PC-3 (cell line): ENCODE results near the gene CHST8. TPM values are rescaled to one million over a fixed set of nuclear protein-coding genes. Genes with fewer than 3 reads are reported as not detected.

Experiments used
- ATAC-seq: fragments of 200-7000 bp; cut with Tn5 transposase; 2 replicates; pipeline ENCODE4 v1.9.1; 2020; ENCODE audit warnings: mild to moderate bottlenecking, moderate library complexity
- BruUV-seq: library from RNA; stranded (reverse); fragments of 400-500 nt; replicated peaks from 2 replicates; lab custom pipeline; 2021; lab: Mats Ljungman, UMichigan
- CTCF ChIA-PET: fragments of 300-600 bp; sonication (Branson Sonifier 250); formaldehyde crosslinking; loops from one replicate; lab custom pipeline; 2022; ENCODE audit warnings: antibody characterized with exemption; lab: Charles Lee
- POLR2A ChIA-PET: fragments of 300-600 bp; sonication (Branson Sonifier 250); formaldehyde crosslinking; loops from one replicate; lab custom pipeline; 2022; ENCODE audit warnings: antibody characterized with exemption; ENCODE audit not compliant: unreplicated experiment; lab: Charles Lee
- DNase-seq: peaks from one replicate; pipeline ENCODE4 v3.0.0-alpha.2; 2015
- H2AFZ ChIP-seq: fragments of 300-600 bp; sonication (generic); 2 replicates; pipeline ENCODE4 v1.6.0; 2016; ENCODE audit warnings: antibody characterized with exemption, low read length
- H3F3A ChIP-seq: fragments of 300-600 bp; sonication (generic); one replicate; pipeline ENCODE4 v1.6.0; 2017; ENCODE audit warnings: antibody characterized with exemption, low read length, control low read depth, mild to moderate bottlenecking; ENCODE audit not compliant: unreplicated experiment
- H3K27ac ChIP-seq: fragments of 300-600 bp; sonication (generic); 2 replicates; pipeline ENCODE4 v1.5.1; 2016; ENCODE audit warnings: mild to moderate bottlenecking, low read length
- H3K27me3 ChIP-seq: fragments of 300-600 bp; sonication (generic); 2 replicates; pipeline ENCODE4 v1.6.1; 2016; ENCODE audit warnings: low read length, mixed read lengths
- H3K36me3 ChIP-seq: fragments of 300-600 bp; sonication (generic); 2 replicates; pipeline ENCODE4 v1.6.1; 2016; ENCODE audit warnings: low read depth, mixed run types, low read length, mixed read lengths
- H3K4me1 ChIP-seq: fragments of 300-600 bp; sonication (generic); 2 replicates; pipeline ENCODE4 v1.5.1; 2016; ENCODE audit warnings: low read length; ENCODE audit not compliant: insufficient read depth
- H3K4me2 ChIP-seq: fragments of 300-600 bp; sonication (generic); 2 replicates; pipeline ENCODE4 v1.6.0; 2016; ENCODE audit warnings: low read length
- H3K4me3 ChIP-seq: fragments of 300-600 bp; sonication (generic); 2 replicates; pipeline ENCODE4 v1.5.1; 2016; ENCODE audit warnings: mild to moderate bottlenecking, low read length, mixed read lengths
- H3K79me2 ChIP-seq: fragments of 300-600 bp; sonication (generic); 2 replicates; pipeline ENCODE4 v1.6.1; 2017; ENCODE audit warnings: low read length, mixed read lengths
- H3K9ac ChIP-seq: fragments of 300-600 bp; sonication (generic); 2 replicates; pipeline ENCODE4 v1.6.0; 2016; ENCODE audit warnings: mild to moderate bottlenecking, low read length
- H3K9me2 ChIP-seq: fragments of 300-600 bp; sonication (generic); replicated peaks from 2 replicates; pipeline ENCODE4 v1.6.1; 2016; ENCODE audit warnings: mixed run types, low read length, mixed read lengths
- H3K9me3 ChIP-seq: fragments of 300-600 bp; sonication (generic); 2 replicates; pipeline ENCODE4 v1.6.1; 2016; ENCODE audit warnings: low read length, mixed read lengths
- H4K20me1 ChIP-seq: fragments of 300-600 bp; sonication (generic); 2 replicates; pipeline ENCODE4 v1.6.1; 2016; ENCODE audit warnings: low read length, mixed read lengths
- EZH2 ChIP-seq: fragments of 300-600 bp; sonication (generic); IDR thresholded peaks from one replicate; pipeline ENCODE4 v1.6.1; 2017; ENCODE audit warnings: antibody characterized with exemption, mild to moderate bottlenecking, low read length; ENCODE audit not compliant: unreplicated experiment
- EZH2phosphoT487 ChIP-seq: fragments of 300-600 bp; sonication (generic); IDR thresholded peaks from 2 replicates; pipeline ENCODE4 v1.6.1; 2018; ENCODE audit warnings: mild to moderate bottlenecking, antibody characterized with exemption, low read length, borderline replicate concordance
- intact Hi-C: fragments of 100-400 bp; cut with micrococcal nuclease; formaldehyde crosslinking; loops from 2 replicates; pipeline ENCODE4 v1.9.0; 2023
- total RNA-seq: library from RNA; depleted of rRNA; stranded (reverse); fragments of >200 nt; gene quantifications from 2 replicates; pipeline ENCODE4 v1.2.3, GENCODE V29; 2014
- TF ChIP-seq, protein P1 (sequence below): fragments of 300-600 bp; sonication (generic); conservative IDR thresholded peaks from 2 replicates; pipeline ENCODE4 v1.5.1; 2017; ENCODE audit warnings: antibody characterized with exemption, low read depth, mild to moderate bottlenecking, low read length

The CHST8 gene
- total RNA-seq, 1 experiment from 2014 or later = 0.36 TPM

DNA sequence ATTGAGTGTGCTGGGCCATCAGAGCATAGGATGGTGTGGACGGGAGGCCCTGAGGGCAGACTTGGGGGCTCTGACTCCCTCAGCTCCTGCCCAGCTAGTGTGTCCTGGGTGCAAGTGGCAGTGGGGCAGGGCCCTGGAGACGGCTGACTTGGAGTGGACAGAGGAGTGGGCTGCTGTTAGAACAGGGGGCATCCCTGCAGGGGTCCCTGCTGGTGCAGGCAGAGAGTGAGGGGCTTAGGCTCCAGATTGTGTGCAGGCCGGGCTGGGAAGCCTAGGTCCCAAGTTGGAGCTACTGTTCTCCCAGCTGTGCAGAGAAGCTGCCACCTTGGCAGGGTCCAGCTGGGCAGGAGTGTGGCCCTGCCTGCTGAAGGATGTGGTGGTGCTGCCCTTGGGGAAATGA, 183.6 kb downstream of the CHST8 start:
- CTCF ChIA-PET = no interaction called here
- Histone ChIP-seq H3K79me2 (peaks cover 4% of the 10 kb centered on the region; the same call in 1 of the 2 replicates), H3K27me3 (no peaks in the 10 kb centered on the region), H3K9ac (no peak overlapping the region), H3K9me2 (no peaks in the 10 kb centered on the region), H3K4me1 (peaks cover 6% of the 10 kb centered on the region; the same call in 1 of the 2 replicates), H3F3A (no peaks in the 10 kb centered on the region), H3K4me2 (no peak overlapping the region), H3K4me3 (no peak overlapping the region), H3K27ac (no peak overlapping the region), H2AFZ (no peak overlapping the region), H3K36me3 (no peaks in the 10 kb centered on the region; the same call in 1 of the 2 replicates), H4K20me1 (no peaks in the 10 kb centered on the region), H3K9me3 (no peaks in the 10 kb centered on the region)
- no TSS peak for BruUV-seq
- no peak for ATAC-seq
- TF ChIP-seq EZH2 (no peak), EZH2phosphoT487 (no peak)
- TF ChIP-seq, protein P1, sequence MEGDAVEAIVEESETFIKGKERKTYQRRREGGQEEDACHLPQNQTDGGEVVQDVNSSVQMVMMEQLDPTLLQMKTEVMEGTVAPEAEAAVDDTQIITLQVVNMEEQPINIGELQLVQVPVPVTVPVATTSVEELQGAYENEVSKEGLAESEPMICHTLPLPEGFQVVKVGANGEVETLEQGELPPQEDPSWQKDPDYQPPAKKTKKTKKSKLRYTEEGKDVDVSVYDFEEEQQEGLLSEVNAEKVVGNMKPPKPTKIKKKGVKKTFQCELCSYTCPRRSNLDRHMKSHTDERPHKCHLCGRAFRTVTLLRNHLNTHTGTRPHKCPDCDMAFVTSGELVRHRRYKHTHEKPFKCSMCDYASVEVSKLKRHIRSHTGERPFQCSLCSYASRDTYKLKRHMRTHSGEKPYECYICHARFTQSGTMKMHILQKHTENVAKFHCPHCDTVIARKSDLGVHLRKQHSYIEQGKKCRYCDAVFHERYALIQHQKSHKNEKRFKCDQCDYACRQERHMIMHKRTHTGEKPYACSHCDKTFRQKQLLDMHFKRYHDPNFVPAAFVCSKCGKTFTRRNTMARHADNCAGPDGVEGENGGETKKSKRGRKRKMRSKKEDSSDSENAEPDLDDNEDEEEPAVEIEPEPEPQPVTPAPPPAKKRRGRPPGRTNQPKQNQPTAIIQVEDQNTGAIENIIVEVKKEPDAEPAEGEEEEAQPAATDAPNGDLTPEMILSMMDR = no peak
- POLR2A ChIA-PET = no interaction called here
- intact Hi-C loops = no loop called here
- no peak for DNase-seq

- CTCF ChIA-PET = no interaction called here
- TF ChIP-seq EZH2 = no peak
- TF ChIP-seq EZH2phosphoT487 = no peak
- TF ChIP-seq, protein P1 = no peak
- no TSS peak for BruUV-seq
Measured at GRCh38 chr19:33805840-33806433, 184.2 kb downstream of the CHST8 start.

DNA sequence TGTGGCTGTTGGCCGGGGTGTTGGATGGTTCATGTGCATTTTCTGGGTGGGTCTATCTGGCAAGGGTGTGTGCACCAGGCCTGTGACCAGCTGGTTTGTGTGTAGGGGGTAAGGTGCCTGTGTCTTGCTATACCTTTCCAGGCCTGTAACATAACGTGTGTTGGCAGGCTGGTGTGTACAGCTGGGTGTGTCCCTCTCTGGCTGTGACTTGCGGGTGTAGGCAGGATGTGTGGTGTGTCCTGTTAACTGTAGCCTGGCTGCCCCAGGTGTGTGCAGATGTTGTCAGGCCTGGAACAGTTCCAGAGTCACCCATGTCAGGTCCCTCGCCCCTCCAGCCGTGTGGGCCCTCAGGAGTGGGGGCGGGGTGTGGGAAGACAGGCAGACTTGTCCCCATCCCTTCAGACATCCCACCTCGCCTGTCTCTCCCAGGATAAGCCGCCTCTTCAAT, 184.7 kb downstream of the CHST8 start:
- no TSS peak for BruUV-seq
- peaks cover 4% of the 10 kb centered on the region; the same call in 1 of the 2 replicates for H3K79me2 ChIP-seq
- no peaks in the 10 kb centered on the region for H3K9me3 ChIP-seq
- TF ChIP-seq, protein P1 = no peak
- TF ChIP-seq EZH2 (no peak), EZH2phosphoT487 (no peak)
- intact Hi-C loops = no loop called here
- no peaks in the 10 kb centered on the region for H3K27me3 ChIP-seq
- H3K9me2 ChIP-seq = no peaks in the 10 kb centered on the region
- H3K36me3 ChIP-seq = no peaks in the 10 kb centered on the region; the same call in 1 of the 2 replicates
- no peaks in the 10 kb centered on the region for H4K20me1 ChIP-seq
- no peak overlapping the region for H3K9ac ChIP-seq
- no peak overlapping the region for H2AFZ ChIP-seq
- H3F3A ChIP-seq = no peaks in the 10 kb centered on the region
- DNase-seq = no peak
- no peak overlapping the region for H3K4me3 ChIP-seq
- POLR2A ChIA-PET = no interaction called here
- no peak overlapping the region for H3K27ac ChIP-seq
- peaks cover 6% of the 10 kb centered on the region; the same call in 1 of the 2 replicates for H3K4me1 ChIP-seq
- H3K4me2 ChIP-seq = no peak overlapping the region
- CTCF ChIA-PET = no interaction called here
- no peak; the same call in 1 of the 2 replicates for ATAC-seq

More at GRCh38 chr19:33805840-33806433, 184.2 kb downstream of the CHST8 start:
- H3K4me1 ChIP-seq = peaks cover 6% of the 10 kb centered on the region; the same call in 1 of the 2 replicates
- H3K36me3 ChIP-seq = no peaks in the 10 kb centered on the region; the same call in 1 of the 2 replicates
- H3K79me2 ChIP-seq = peaks cover 4% of the 10 kb centered on the region; the same call in 1 of the 2 replicates
- H3F3A ChIP-seq = no peaks in the 10 kb centered on the region
- ATAC-seq (no peak), DNase-seq (no peak)
- no peaks in the 10 kb centered on the region for H3K9me3 ChIP-seq
- POLR2A ChIA-PET = no interaction called here
- no peaks in the 10 kb centered on the region for H3K27me3 ChIP-seq
- no peaks in the 10 kb centered on the region for H4K20me1 ChIP-seq
- H3K4me2 ChIP-seq = no peak overlapping the region
- H2AFZ ChIP-seq = no peak overlapping the region
- no peak overlapping the region for H3K27ac ChIP-seq
- intact Hi-C loops = no loop called here
- H3K9me2 ChIP-seq = no peaks in the 10 kb centered on the region
- no peak overlapping the region for H3K9ac ChIP-seq
- no peak overlapping the region for H3K4me3 ChIP-seq
